DOHH2 (cell line): Measurements from ENCODE around the gene C13orf42.

Experiments
- H3F3A ChIP-seq: fragments of 200-600 bp; sonication (generic), shearing (Covaris generic); 2 replicates; pipeline ENCODE4 v1.6.0; 2016; ENCODE audit warnings: antibody characterized with exemption, mild to moderate bottlenecking; ENCODE audit not compliant: control insufficient read depth, insufficient read depth
- H3K27ac ChIP-seq: fragments of 200-600 bp; sonication (generic); 2 replicates; pipeline ENCODE4 v1.5.1; 2014; ENCODE audit warnings: low read depth, mild to moderate bottlenecking, low read length, moderate library complexity
- H3K27me3 ChIP-seq: fragments of 200-600 bp; sonication (generic); 2 replicates; pipeline ENCODE4 v1.6.1; 2014; ENCODE audit warnings: mild to moderate bottlenecking, low read length, mixed read lengths; ENCODE audit not compliant: control insufficient read depth
- H3K36me3 ChIP-seq: fragments of 200-600 bp; sonication (generic); 2 replicates; pipeline ENCODE4 v1.6.1; 2014; ENCODE audit warnings: mild to moderate bottlenecking, low read length, moderate library complexity, mixed read lengths; ENCODE audit not compliant: control insufficient read depth
- H3K4me1 ChIP-seq: fragments of 200-600 bp; sonication (generic); 2 replicates; pipeline ENCODE4 v1.6.1; 2014; ENCODE audit warnings: mild to moderate bottlenecking, low read length, mixed read lengths; ENCODE audit not compliant: control insufficient read depth
- H3K4me2 ChIP-seq: fragments of 200-600 bp; sonication (generic); 2 replicates; pipeline ENCODE4 v1.6.0; 2014; ENCODE audit warnings: mild to moderate bottlenecking, low read length, moderate library complexity
- H3K4me3 ChIP-seq: fragments of 200-600 bp; sonication (generic); 2 replicates; pipeline ENCODE4 v1.5.1; 2014; ENCODE audit warnings: mild to moderate bottlenecking, low read length, mixed read lengths
- H3K79me2 ChIP-seq: fragments of 200-600 bp; sonication (generic); 2 replicates; pipeline ENCODE4 v1.6.1; 2014; ENCODE audit warnings: mild to moderate bottlenecking, low read length, mixed read lengths; ENCODE audit not compliant: control insufficient read depth
- H3K9me2 ChIP-seq: fragments of 200-600 bp; sonication (generic); replicated peaks from 2 replicates; pipeline ENCODE4 v1.6.1; 2014; ENCODE audit warnings: mild to moderate bottlenecking, low read length, mixed read lengths; ENCODE audit not compliant: control insufficient read depth
- H3K9me3 ChIP-seq: fragments of 200-600 bp; sonication (generic); 2 replicates; pipeline ENCODE4 v1.6.1; 2014; ENCODE audit warnings: antibody characterized with exemption, low read length, mixed read lengths; ENCODE audit not compliant: control insufficient read depth, insufficient read depth
- H4K20me1 ChIP-seq: fragments of 200-600 bp; sonication (generic); 2 replicates; pipeline ENCODE4 v1.6.0; 2014; ENCODE audit warnings: low read depth, mild to moderate bottlenecking, antibody characterized with exemption, low read length, moderate library complexity; ENCODE audit not compliant: control insufficient read depth, insufficient read depth
- EZH2phosphoT487 ChIP-seq: fragments of 200-600 bp; sonication (generic); IDR thresholded peaks from 2 replicates; pipeline ENCODE4 v1.6.1; 2017; ENCODE audit warnings: borderline replicate concordance, mild to moderate bottlenecking, antibody characterized with exemption, low read length, moderate library complexity, mixed read lengths
- TF ChIP-seq, protein P1 (sequence below): fragments of 200-600 bp; sonication (generic); IDR thresholded peaks from one replicate; pipeline ENCODE4 v1.5.1; 2014; ENCODE audit warnings: antibody characterized with exemption, mild to moderate bottlenecking, low read depth, low read length; ENCODE audit not compliant: poor library complexity, severe bottlenecking

C13orf42 gene

DNA sequence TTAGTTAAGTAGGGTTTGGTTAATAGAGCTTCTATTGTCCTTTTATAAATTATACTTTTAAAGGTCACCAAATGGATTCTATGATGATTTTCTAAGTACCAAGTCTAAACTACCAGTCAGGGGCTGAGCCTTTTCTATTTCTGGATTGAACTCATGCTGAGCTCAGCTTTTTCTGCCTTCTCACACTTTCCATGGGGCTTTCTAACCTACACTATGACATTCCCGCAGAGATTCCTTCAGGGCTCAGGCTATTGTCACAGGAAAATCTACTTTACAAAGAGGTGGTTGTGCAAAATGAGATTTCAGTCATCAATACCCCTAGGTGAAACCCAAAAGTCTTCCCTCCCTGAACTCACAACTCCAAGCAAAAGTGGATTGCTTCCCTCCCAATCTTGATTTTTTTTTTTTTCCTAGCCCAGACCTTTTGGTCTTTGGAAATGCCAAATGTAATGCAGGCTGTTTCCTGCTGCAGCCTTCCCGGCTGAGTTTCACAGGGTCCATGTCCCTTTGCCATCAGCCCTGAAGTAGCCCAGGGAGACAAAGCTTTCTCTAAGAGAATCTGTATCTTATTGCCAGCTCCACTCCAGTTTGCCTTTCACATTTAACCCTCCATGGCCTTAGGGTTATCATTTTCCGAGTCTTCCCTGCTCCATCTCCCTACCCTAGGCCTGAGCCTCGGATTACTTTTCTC is 13.6 kb downstream of the C13orf42 start:
- Histone ChIP-seq H3K36me3 (no peaks in the 10 kb centered on the region), H3K27ac (no peak overlapping the region), H3K4me2 (no peak overlapping the region), H3K4me1 (no peaks in the 10 kb centered on the region), H3K9me2 (no peaks in the 10 kb centered on the region), H3K27me3 (peaks cover 13% of the 10 kb centered on the region), H3K4me3 (no peak overlapping the region), H3K9me3 (no peaks in the 10 kb centered on the region), H4K20me1 (no peaks in the 10 kb centered on the region), H3F3A (no peaks in the 10 kb centered on the region), H3K79me2 (no peaks in the 10 kb centered on the region)
- TF ChIP-seq EZH2phosphoT487 = no peak
- TF ChIP-seq, protein P1, sequence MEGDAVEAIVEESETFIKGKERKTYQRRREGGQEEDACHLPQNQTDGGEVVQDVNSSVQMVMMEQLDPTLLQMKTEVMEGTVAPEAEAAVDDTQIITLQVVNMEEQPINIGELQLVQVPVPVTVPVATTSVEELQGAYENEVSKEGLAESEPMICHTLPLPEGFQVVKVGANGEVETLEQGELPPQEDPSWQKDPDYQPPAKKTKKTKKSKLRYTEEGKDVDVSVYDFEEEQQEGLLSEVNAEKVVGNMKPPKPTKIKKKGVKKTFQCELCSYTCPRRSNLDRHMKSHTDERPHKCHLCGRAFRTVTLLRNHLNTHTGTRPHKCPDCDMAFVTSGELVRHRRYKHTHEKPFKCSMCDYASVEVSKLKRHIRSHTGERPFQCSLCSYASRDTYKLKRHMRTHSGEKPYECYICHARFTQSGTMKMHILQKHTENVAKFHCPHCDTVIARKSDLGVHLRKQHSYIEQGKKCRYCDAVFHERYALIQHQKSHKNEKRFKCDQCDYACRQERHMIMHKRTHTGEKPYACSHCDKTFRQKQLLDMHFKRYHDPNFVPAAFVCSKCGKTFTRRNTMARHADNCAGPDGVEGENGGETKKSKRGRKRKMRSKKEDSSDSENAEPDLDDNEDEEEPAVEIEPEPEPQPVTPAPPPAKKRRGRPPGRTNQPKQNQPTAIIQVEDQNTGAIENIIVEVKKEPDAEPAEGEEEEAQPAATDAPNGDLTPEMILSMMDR = no peak

DNA sequence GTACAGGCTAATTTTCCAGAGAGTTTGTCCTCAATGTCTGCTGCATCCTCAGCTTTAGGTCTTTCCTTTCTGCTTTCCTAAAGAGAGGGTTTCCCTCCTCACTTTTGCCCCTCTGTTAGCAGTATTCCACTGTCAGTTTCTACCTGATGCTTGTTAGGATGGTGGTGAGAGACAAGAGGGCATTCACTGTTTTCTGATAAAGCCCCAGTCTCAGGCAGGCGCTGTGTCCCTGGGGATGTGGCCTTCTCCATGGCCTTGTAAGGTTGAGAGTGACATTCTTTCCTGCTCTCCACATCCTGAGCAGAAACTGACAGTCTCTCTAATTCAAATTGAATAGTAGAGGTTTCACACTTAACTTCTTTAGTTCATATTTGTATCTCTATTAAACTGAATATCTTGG is 14.9 kb downstream of the C13orf42 start:
- Histone ChIP-seq H3K9me2 (no peaks in the 10 kb centered on the region), H3F3A (no peaks in the 10 kb centered on the region), H3K27me3 (peaks cover 8% of the 10 kb centered on the region), H3K4me2 (no peak overlapping the region), H3K36me3 (no peaks in the 10 kb centered on the region), H3K27ac (no peak overlapping the region), H3K9me3 (no peaks in the 10 kb centered on the region), H3K4me1 (no peaks in the 10 kb centered on the region), H4K20me1 (no peaks in the 10 kb centered on the region), H3K79me2 (no peaks in the 10 kb centered on the region), H3K4me3 (no peak overlapping the region)
- TF ChIP-seq EZH2phosphoT487 = no peak
- TF ChIP-seq, protein P1 = no peak

DNA sequence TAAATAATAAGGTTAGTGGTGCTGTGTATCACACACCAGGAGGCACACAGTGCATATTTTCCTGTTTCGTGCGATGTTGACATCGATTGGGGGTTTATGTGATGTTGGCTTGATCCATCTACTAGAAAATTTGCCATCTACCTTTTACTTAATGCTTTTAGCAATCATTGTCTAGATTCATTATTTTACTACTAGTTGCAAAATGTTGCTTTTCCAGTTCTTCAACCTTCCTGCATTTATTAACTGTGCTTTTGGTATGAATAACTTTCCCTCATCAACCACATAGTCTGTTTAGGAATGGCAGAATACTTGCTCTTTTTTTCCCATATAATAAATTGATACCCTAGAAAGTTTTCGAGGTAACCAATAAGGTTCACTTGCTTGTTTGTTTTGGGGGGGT is 17.5 kb downstream of the C13orf42 start:
- H3K9me3 ChIP-seq = no peaks in the 10 kb centered on the region
- no peaks in the 10 kb centered on the region for H3K4me1 ChIP-seq
- H3K9me2 ChIP-seq = no peaks in the 10 kb centered on the region
- H3F3A ChIP-seq = no peaks in the 10 kb centered on the region
- no peaks in the 10 kb centered on the region for H3K79me2 ChIP-seq
- H3K27ac ChIP-seq = no peak overlapping the region
- H3K4me3 ChIP-seq = no peak overlapping the region
- H3K27me3 ChIP-seq = peaks cover 3% of the 10 kb centered on the region
- TF ChIP-seq EZH2phosphoT487 = no peak
- TF ChIP-seq, protein P1 = no peak
- no peak overlapping the region for H3K4me2 ChIP-seq
- H4K20me1 ChIP-seq = no peaks in the 10 kb centered on the region
- H3K36me3 ChIP-seq = no peaks in the 10 kb centered on the region
